Loucy (cell line): Measurements from ENCODE around the gene PDE11A.

Experiments used
- H2AFZ ChIP-seq: fragments of 200-600 bp; sonication (generic); 2 replicates; pipeline ENCODE4 v1.6.0; 2016; ENCODE audit warnings: antibody characterized with exemption, mild to moderate bottlenecking, low read length, moderate library complexity
- H3F3A ChIP-seq: fragments of 200-600 bp; 2 replicates; pipeline ENCODE4 v1.6.0; 2016; ENCODE audit warnings: antibody characterized with exemption, low read depth, mild to moderate bottlenecking
- H3K27me3 ChIP-seq: fragments of 200-600 bp; sonication (generic); 2 replicates; pipeline ENCODE4 v1.6.1; 2014; ENCODE audit warnings: low read length, mild to moderate bottlenecking; ENCODE audit not compliant: insufficient read depth, poor library complexity, severe bottlenecking
- H3K36me3 ChIP-seq: fragments of 200-600 bp; sonication (generic); 2 replicates; pipeline ENCODE4 v1.6.1; 2016; ENCODE audit warnings: low read length; ENCODE audit not compliant: insufficient read depth
- H3K4me1 ChIP-seq: fragments of 200-600 bp; sonication (generic); 2 replicates; pipeline ENCODE4 v1.5.1; 2014; ENCODE audit warnings: low read length, mild to moderate bottlenecking; ENCODE audit not compliant: insufficient read depth, poor library complexity, severe bottlenecking
- H3K4me2 ChIP-seq: fragments of 200-600 bp; sonication (generic); 2 replicates; pipeline ENCODE4 v1.6.0; 2014; ENCODE audit warnings: antibody characterized with exemption, low read length, low read depth, mild to moderate bottlenecking; ENCODE audit not compliant: poor library complexity, severe bottlenecking
- H3K4me3 ChIP-seq: fragments of 200-600 bp; sonication (generic); 2 replicates; pipeline ENCODE4 v1.5.1; 2014; ENCODE audit warnings: low read length, mild to moderate bottlenecking, mixed read lengths; ENCODE audit not compliant: poor library complexity, severe bottlenecking
- H3K79me2 ChIP-seq: fragments of 200-600 bp; sonication (generic); 2 replicates; pipeline ENCODE4 v1.6.1; 2014; ENCODE audit warnings: low read length; ENCODE audit not compliant: insufficient read depth
- H3K9ac ChIP-seq: fragments of 200-600 bp; sonication (generic); 2 replicates; pipeline ENCODE4 v1.6.0; 2014; ENCODE audit warnings: mild to moderate bottlenecking, low read depth, low read length, moderate library complexity; ENCODE audit not compliant: poor library complexity, severe bottlenecking
- H3K9me2 ChIP-seq: fragments of 200-600 bp; sonication (generic); replicated peaks from 2 replicates; pipeline ENCODE4 v1.6.1; 2016; ENCODE audit warnings: low read depth, low read length, mixed read lengths
- H3K9me3 ChIP-seq: fragments of 200-600 bp; sonication (generic); 2 replicates; pipeline ENCODE4 v1.6.1; 2014; ENCODE audit warnings: mild to moderate bottlenecking, antibody characterized with exemption, low read length, low read depth; ENCODE audit not compliant: insufficient read depth
- H4K20me1 ChIP-seq: fragments of 200-600 bp; sonication (generic); 2 replicates; pipeline ENCODE4 v1.6.0; 2014; ENCODE audit warnings: antibody characterized with exemption, low read length, mild to moderate bottlenecking; ENCODE audit not compliant: insufficient read depth, poor library complexity, severe bottlenecking
- CTCF ChIP-seq: fragments of 200-600 bp; sonication (generic); conservative IDR thresholded peaks from 2 replicates; pipeline ENCODE4 v1.5.1; 2014; ENCODE audit warnings: mild to moderate bottlenecking, antibody characterized with exemption, low read length
- EZH2phosphoT487 ChIP-seq: fragments of 200-600 bp; IDR thresholded peaks from 2 replicates; pipeline ENCODE4 v1.6.1; 2018; ENCODE audit warnings: antibody characterized with exemption, mild to moderate bottlenecking, moderate library complexity, borderline replicate concordance

Gene PDE11A

GRCh38 chr2:177882501-177882900 is 190.1 kb downstream of the PDE11A start:
- no peak overlapping the region for H3K4me3 ChIP-seq
- no peaks in the 10 kb centered on the region for H3K4me1 ChIP-seq
- H3K79me2 ChIP-seq, result no peaks in the 10 kb centered on the region
- no peaks in the 10 kb centered on the region for H3K9me3 ChIP-seq
- H3K36me3 ChIP-seq, result no peaks in the 10 kb centered on the region
- H3K27me3 ChIP-seq, result no peaks in the 10 kb centered on the region
- H2AFZ ChIP-seq, result no peak overlapping the region
- TF ChIP-seq EZH2phosphoT487, result no peak
- no peak for TF ChIP-seq CTCF
- no peaks in the 10 kb centered on the region for H3K9me2 ChIP-seq
- no peak overlapping the region for H3K4me2 ChIP-seq
- H3K9ac ChIP-seq, result no peak overlapping the region
- H4K20me1 ChIP-seq, result no peaks in the 10 kb centered on the region
- no peaks in the 10 kb centered on the region for H3F3A ChIP-seq

- H3K79me2 ChIP-seq, result no peaks in the 10 kb centered on the region
- H3K4me1 ChIP-seq, result no peaks in the 10 kb centered on the region
- no peak overlapping the region for H3K4me3 ChIP-seq
- H3K4me2 ChIP-seq, result no peak overlapping the region
- no peaks in the 10 kb centered on the region for H4K20me1 ChIP-seq
- H3K9ac ChIP-seq, result no peak overlapping the region
- no peaks in the 10 kb centered on the region for H3K36me3 ChIP-seq
- H3K27me3 ChIP-seq, result no peaks in the 10 kb centered on the region
- H3F3A ChIP-seq, result no peaks in the 10 kb centered on the region
- no peak for TF ChIP-seq EZH2phosphoT487
- no peak for TF ChIP-seq CTCF
- H3K9me2 ChIP-seq, result no peaks in the 10 kb centered on the region
- H2AFZ ChIP-seq, result no peak overlapping the region
- no peaks in the 10 kb centered on the region for H3K9me3 ChIP-seq
These were observed 190.7 kb downstream of the PDE11A start for GRCh38 chr2:177881921-177882320.

- Histone ChIP-seq H3K79me2 (no peaks in the 10 kb centered on the region), H3K9ac (no peak overlapping the region), H3K4me3 (no peak overlapping the region), H3K36me3 (no peaks in the 10 kb centered on the region), H3K27me3 (no peaks in the 10 kb centered on the region), H2AFZ (no peak overlapping the region), H3F3A (no peaks in the 10 kb centered on the region), H4K20me1 (no peaks in the 10 kb centered on the region), H3K4me1 (no peaks in the 10 kb centered on the region), H3K4me2 (no peak overlapping the region), H3K9me2 (no peaks in the 10 kb centered on the region), H3K9me3 (no peaks in the 10 kb centered on the region)
- TF ChIP-seq CTCF, result no peak
- no peak for TF ChIP-seq EZH2phosphoT487
These were observed 191.4 kb downstream of the PDE11A start for GRCh38 chr2:177881008-177881747.
